Loucy (cell line): ENCODE results near the gene LHX5.
A peak's percentile ranks its signal among the peaks of the same experiment; 100 is the strongest.

Experiments used
- H2AFZ ChIP-seq: fragments of 200-600 bp; sonication (generic); 2 replicates; pipeline ENCODE4 v1.6.0; 2016; ENCODE audit warnings: antibody characterized with exemption, mild to moderate bottlenecking, low read length, moderate library complexity
- H3F3A ChIP-seq: fragments of 200-600 bp; 2 replicates; pipeline ENCODE4 v1.6.0; 2016; ENCODE audit warnings: antibody characterized with exemption, low read depth, mild to moderate bottlenecking
- H3K27me3 ChIP-seq: fragments of 200-600 bp; sonication (generic); 2 replicates; pipeline ENCODE4 v1.6.1; 2014; ENCODE audit warnings: low read length, mild to moderate bottlenecking; ENCODE audit not compliant: insufficient read depth, poor library complexity, severe bottlenecking
- H3K36me3 ChIP-seq: fragments of 200-600 bp; sonication (generic); 2 replicates; pipeline ENCODE4 v1.6.1; 2016; ENCODE audit warnings: low read length; ENCODE audit not compliant: insufficient read depth
- H3K4me1 ChIP-seq: fragments of 200-600 bp; sonication (generic); 2 replicates; pipeline ENCODE4 v1.5.1; 2014; ENCODE audit warnings: low read length, mild to moderate bottlenecking; ENCODE audit not compliant: insufficient read depth, poor library complexity, severe bottlenecking
- H3K4me2 ChIP-seq: fragments of 200-600 bp; sonication (generic); 2 replicates; pipeline ENCODE4 v1.6.0; 2014; ENCODE audit warnings: antibody characterized with exemption, low read length, low read depth, mild to moderate bottlenecking; ENCODE audit not compliant: poor library complexity, severe bottlenecking
- H3K4me3 ChIP-seq: fragments of 200-600 bp; sonication (generic); 2 replicates; pipeline ENCODE4 v1.5.1; 2014; ENCODE audit warnings: low read length, mild to moderate bottlenecking, mixed read lengths; ENCODE audit not compliant: poor library complexity, severe bottlenecking
- H3K79me2 ChIP-seq: fragments of 200-600 bp; sonication (generic); 2 replicates; pipeline ENCODE4 v1.6.1; 2014; ENCODE audit warnings: low read length; ENCODE audit not compliant: insufficient read depth
- H3K9ac ChIP-seq: fragments of 200-600 bp; sonication (generic); 2 replicates; pipeline ENCODE4 v1.6.0; 2014; ENCODE audit warnings: mild to moderate bottlenecking, low read depth, low read length, moderate library complexity; ENCODE audit not compliant: poor library complexity, severe bottlenecking
- H3K9me2 ChIP-seq: fragments of 200-600 bp; sonication (generic); replicated peaks from 2 replicates; pipeline ENCODE4 v1.6.1; 2016; ENCODE audit warnings: low read depth, low read length, mixed read lengths
- H3K9me3 ChIP-seq: fragments of 200-600 bp; sonication (generic); 2 replicates; pipeline ENCODE4 v1.6.1; 2014; ENCODE audit warnings: mild to moderate bottlenecking, antibody characterized with exemption, low read length, low read depth; ENCODE audit not compliant: insufficient read depth
- H4K20me1 ChIP-seq: fragments of 200-600 bp; sonication (generic); 2 replicates; pipeline ENCODE4 v1.6.0; 2014; ENCODE audit warnings: antibody characterized with exemption, low read length, mild to moderate bottlenecking; ENCODE audit not compliant: insufficient read depth, poor library complexity, severe bottlenecking
- CTCF ChIP-seq: fragments of 200-600 bp; sonication (generic); conservative IDR thresholded peaks from 2 replicates; pipeline ENCODE4 v1.5.1; 2014; ENCODE audit warnings: mild to moderate bottlenecking, antibody characterized with exemption, low read length
- EZH2phosphoT487 ChIP-seq: fragments of 200-600 bp; IDR thresholded peaks from 2 replicates; pipeline ENCODE4 v1.6.1; 2018; ENCODE audit warnings: antibody characterized with exemption, mild to moderate bottlenecking, moderate library complexity, borderline replicate concordance

The LHX5 gene

GRCh38 chr12:113440336-113440735, 31.3 kb downstream of the LHX5 start:
- no peak for TF ChIP-seq CTCF
- TF ChIP-seq EZH2phosphoT487 = no peak
- Histone ChIP-seq H3K79me2 (no peaks in the 10 kb centered on the region), H3K4me1 (no peaks in the 10 kb centered on the region), H3K4me2 (no peak overlapping the region), H3K36me3 (no peaks in the 10 kb centered on the region), H3K4me3 (no peak overlapping the region), H2AFZ (no peak overlapping the region), H3K9me2 (no peaks in the 10 kb centered on the region), H3F3A (no peaks in the 10 kb centered on the region), H3K27me3 (no peaks in the 10 kb centered on the region), H3K9me3 (no peaks in the 10 kb centered on the region), H3K9ac (no peak overlapping the region), H4K20me1 (no peaks in the 10 kb centered on the region)

DNA sequence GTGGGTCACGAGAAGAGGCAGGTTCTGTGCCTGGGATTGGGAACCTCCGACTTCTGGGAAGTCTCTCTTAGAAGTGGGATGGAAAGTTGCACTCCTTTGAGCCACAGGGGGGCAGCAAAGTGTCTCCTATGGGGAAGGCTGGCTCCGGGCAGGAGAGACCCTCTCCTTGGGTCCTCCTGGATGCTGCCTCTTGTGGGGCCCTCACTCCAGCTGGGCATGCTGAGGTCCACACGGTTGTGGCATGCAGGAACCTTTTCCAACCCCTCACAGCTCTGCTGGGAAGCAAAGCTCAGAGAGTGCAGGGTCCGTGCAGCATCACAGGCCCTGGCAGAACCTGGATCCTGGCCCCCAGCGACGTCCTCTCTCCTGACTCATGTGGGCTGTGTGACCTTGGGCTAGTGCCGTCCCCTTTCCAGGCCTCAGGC, 32.1 kb downstream of the LHX5 start:
- TF ChIP-seq CTCF (peak; percentile 80), EZH2phosphoT487 (no peak)
- no peaks in the 10 kb centered on the region for H3K27me3 ChIP-seq
- no peaks in the 10 kb centered on the region for H3F3A ChIP-seq
- H3K79me2 ChIP-seq = no peaks in the 10 kb centered on the region
- no peak overlapping the region for H3K4me2 ChIP-seq
- no peak overlapping the region for H3K9ac ChIP-seq
- H4K20me1 ChIP-seq = no peaks in the 10 kb centered on the region
- no peaks in the 10 kb centered on the region for H3K36me3 ChIP-seq
- no peaks in the 10 kb centered on the region for H3K9me3 ChIP-seq
- no peak overlapping the region for H2AFZ ChIP-seq
- H3K9me2 ChIP-seq = no peaks in the 10 kb centered on the region
- H3K4me3 ChIP-seq = no peak overlapping the region
- no peaks in the 10 kb centered on the region for H3K4me1 ChIP-seq

DNA sequence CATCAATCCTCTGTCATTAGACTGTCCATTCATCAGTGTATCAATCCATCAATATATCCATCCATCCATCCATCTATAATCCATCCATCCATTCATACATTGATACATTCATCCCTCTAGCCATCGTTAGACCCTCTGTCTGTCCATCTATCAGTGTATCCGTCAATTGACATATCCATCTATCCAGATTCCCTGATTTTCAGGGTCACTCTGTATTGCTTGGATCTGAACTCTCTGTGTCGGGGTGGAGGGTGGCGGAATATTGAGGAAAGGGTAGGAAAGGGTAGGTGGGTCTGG, 32.4 kb downstream of the LHX5 start:
- Histone ChIP-seq H4K20me1 (no peaks in the 10 kb centered on the region), H3K4me2 (no peak overlapping the region), H2AFZ (no peak overlapping the region), H3K9me3 (no peaks in the 10 kb centered on the region), H3K4me1 (no peaks in the 10 kb centered on the region), H3K4me3 (no peak overlapping the region), H3K36me3 (no peaks in the 10 kb centered on the region), H3K79me2 (no peaks in the 10 kb centered on the region), H3K27me3 (no peaks in the 10 kb centered on the region), H3K9ac (no peak overlapping the region), H3K9me2 (no peaks in the 10 kb centered on the region), H3F3A (no peaks in the 10 kb centered on the region)
- no peak for TF ChIP-seq EZH2phosphoT487
- TF ChIP-seq CTCF = no peak
